PFSK-1 (cell line): ENCODE results near the gene GFRA1.

Source experiments
- POLR2AphosphoS5 ChIP-seq: IDR thresholded peaks from 2 replicates; pipeline ENCODE4 v1.6.1; 2012; ENCODE audit warnings: low read depth, mild to moderate bottlenecking, control low read depth, low read length, moderate library complexity
- SIN3A ChIP-seq: IDR thresholded peaks from 2 replicates; pipeline ENCODE4 v1.6.1; 2012; ENCODE audit warnings: mild to moderate bottlenecking, low read length, moderate library complexity, borderline replicate concordance; ENCODE audit not compliant: insufficient read depth
- TAF1 ChIP-seq: IDR thresholded peaks from 2 replicates; pipeline ENCODE4 v1.6.1; 2012; ENCODE audit warnings: low read length, control low read depth, borderline replicate concordance; ENCODE audit not compliant: insufficient read depth
- TF ChIP-seq, protein P1 (sequence below), 2 experiments: IDR thresholded peaks; 2 replicates each; pipeline versions ENCODE4 v1.6.1 to v1.8.0; 2011 to 2012; ENCODE audit warnings: low read depth in 2 of 2, low read length in 2 of 2, control low read depth in 1 of 2, inconsistent platforms in 1 of 2, mild to moderate bottlenecking in 1 of 2, moderate library complexity in 1 of 2; ENCODE audit not compliant: insufficient read depth in 1 of 2

- TF ChIP-seq TAF1 (no peak), POLR2AphosphoS5 (no peak), SIN3A (no peak)
- TF ChIP-seq, protein P1, sequence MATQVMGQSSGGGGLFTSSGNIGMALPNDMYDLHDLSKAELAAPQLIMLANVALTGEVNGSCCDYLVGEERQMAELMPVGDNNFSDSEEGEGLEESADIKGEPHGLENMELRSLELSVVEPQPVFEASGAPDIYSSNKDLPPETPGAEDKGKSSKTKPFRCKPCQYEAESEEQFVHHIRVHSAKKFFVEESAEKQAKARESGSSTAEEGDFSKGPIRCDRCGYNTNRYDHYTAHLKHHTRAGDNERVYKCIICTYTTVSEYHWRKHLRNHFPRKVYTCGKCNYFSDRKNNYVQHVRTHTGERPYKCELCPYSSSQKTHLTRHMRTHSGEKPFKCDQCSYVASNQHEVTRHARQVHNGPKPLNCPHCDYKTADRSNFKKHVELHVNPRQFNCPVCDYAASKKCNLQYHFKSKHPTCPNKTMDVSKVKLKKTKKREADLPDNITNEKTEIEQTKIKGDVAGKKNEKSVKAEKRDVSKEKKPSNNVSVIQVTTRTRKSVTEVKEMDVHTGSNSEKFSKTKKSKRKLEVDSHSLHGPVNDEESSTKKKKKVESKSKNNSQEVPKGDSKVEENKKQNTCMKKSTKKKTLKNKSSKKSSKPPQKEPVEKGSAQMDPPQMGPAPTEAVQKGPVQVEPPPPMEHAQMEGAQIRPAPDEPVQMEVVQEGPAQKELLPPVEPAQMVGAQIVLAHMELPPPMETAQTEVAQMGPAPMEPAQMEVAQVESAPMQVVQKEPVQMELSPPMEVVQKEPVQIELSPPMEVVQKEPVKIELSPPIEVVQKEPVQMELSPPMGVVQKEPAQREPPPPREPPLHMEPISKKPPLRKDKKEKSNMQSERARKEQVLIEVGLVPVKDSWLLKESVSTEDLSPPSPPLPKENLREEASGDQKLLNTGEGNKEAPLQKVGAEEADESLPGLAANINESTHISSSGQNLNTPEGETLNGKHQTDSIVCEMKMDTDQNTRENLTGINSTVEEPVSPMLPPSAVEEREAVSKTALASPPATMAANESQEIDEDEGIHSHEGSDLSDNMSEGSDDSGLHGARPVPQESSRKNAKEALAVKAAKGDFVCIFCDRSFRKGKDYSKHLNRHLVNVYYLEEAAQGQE (IDR thresholded peaks at IDR 0.05; ENCODE audit: insufficient read depth in 1 of 2, low read depth in 2 of 2, low read length in 2 of 2), result no peak
These were observed 265.6 kb downstream of the GFRA1 start for GRCh38 chr10:116007256-116007891.
